ENCODE results near the gene RPS3.

- TF ChIP-seq CTCF (optimal IDR thresholded peaks at IDR 0.05 in 1 of 3, IDR thresholded peaks at IDR 0.05 in 1 of 3, conservative IDR thresholded peaks at IDR 0.05 in 1 of 3; ENCODE audit: extremely low read depth in 1 of 3, insufficient read depth in 2 of 3, low read length in 3 of 3) (no peak), EZH2 (IDR thresholded peaks at IDR 0.05; ENCODE audit: low read length) (no peak)
Measured at GRCh38 chr11:75450236-75450635, 50.9 kb downstream of the RPS3 start.
